Gastroesophageal sphincter (tissue), 4 donors: ENCODE data around the gene MAPK8IP3. TPM values are rescaled to one million over a fixed set of nuclear protein-coding genes. Genes with fewer than 3 reads are reported as not detected.

Experiments
- ATAC-seq: fragments of 150-250 bp; one replicate; pipeline ENCODE4 v1.9.1; 2016; ENCODE audit warnings: mild to moderate bottlenecking, moderate library complexity
- H3K27ac ChIP-seq, 4 donors: fragments of 200-600 bp; sonication (generic) in 3 of 4; 1 replicate in 3 of 4; 2 replicates in 1 of 4; pipeline ENCODE4 v1.5.1; 2016 to 2019
- H3K27me3 ChIP-seq: fragments of 200-600 bp; sonication (generic); one replicate; pipeline ENCODE4 v1.5.1; 2019
- H3K36me3 ChIP-seq, 2 donors: fragments of 200-600 bp; sonication (generic); one replicate each; pipeline ENCODE4 v1.5.1; 2019; ENCODE audit warnings: control low read depth in 1 of 2
- H3K4me1 ChIP-seq, 3 donors: fragments of 200-600 bp; sonication (generic); 1 replicate in 2 of 3; 2 replicates in 1 of 3; pipeline ENCODE4 v1.5.1; 2016 to 2019; ENCODE audit warnings: control low read depth in 2 of 3
- H3K4me3 ChIP-seq, 2 donors: fragments of 200-600 bp; sonication (generic); one replicate each; pipeline ENCODE4 v1.5.1; 2019; ENCODE audit warnings: mild to moderate bottlenecking in 1 of 2, moderate library complexity in 1 of 2
- H3K9me3 ChIP-seq, 3 donors: fragments of 200-600 bp; sonication (generic); one replicate each; pipeline ENCODE4 v1.5.1; 2017 to 2019; ENCODE audit warnings: control low read depth in 2 of 3
- CTCF ChIP-seq, 4 experiments: fragments of 200-600 bp in 2 of 4; fragments of 450-650 bp in 2 of 4; sonication (generic) in 1 of 4; IDR thresholded peaks; one replicate each; pipeline ENCODE4 v1.5.1; 2017 to 2019; ENCODE audit warnings: antibody characterized with exemption in 4 of 4, mild to moderate bottlenecking in 2 of 4, moderate library complexity in 2 of 4
- EP300 ChIP-seq: sonication (generic); formaldehyde crosslinking; IDR thresholded peaks from one replicate; pipeline ENCODE4 v1.6.1; 2017; ENCODE audit warnings: antibody characterized with exemption, mild to moderate bottlenecking
- POLR2A ChIP-seq, 2 donors: fragments of 450-650 bp; IDR thresholded peaks; one replicate each; pipeline ENCODE4 v1.6.1; 2017; ENCODE audit warnings: antibody characterized with exemption in 2 of 2, mild to moderate bottlenecking in 2 of 2, moderate library complexity in 1 of 2
- POLR2AphosphoS5 ChIP-seq: sonication (generic); formaldehyde crosslinking; IDR thresholded peaks from one replicate; pipeline ENCODE4 v1.6.1; 2017; ENCODE audit warnings: antibody characterized with exemption
- WGBS, 2 donors: methylation state at CpG; one replicate each; pipeline ENCODE4 v1.1.5; 2018; ENCODE audit warnings: low coverage in 1 of 2; 5-methylcytosine and 5-hydroxymethylcytosine counted together
- total RNA-seq, 4 donors: library from RNA; depleted of rRNA; stranded (reverse); fragments of >200 nt; gene quantifications; one replicate each; pipeline ENCODE4 v1.1.0, GENCODE V29; 2016

MAPK8IP3 gene
- total RNA-seq, 4 donors from 2014 or later = 12.0 to 66.8 (median 33.1) TPM

- ATAC-seq = no peak
- Histone ChIP-seq H3K9me3 (no peaks in the 10 kb centered on the region), H3K4me1 (no peaks in the 10 kb centered on the region), H3K4me3 (no peak overlapping the region), H3K27me3 (no peaks in the 10 kb centered on the region), H3K27ac (no peak overlapping the region), H3K36me3 (peaks cover 0 to 54% of the 10 kb centered on the region in 2 donors)
- TF ChIP-seq EP300 = no peak
- no peak for TF ChIP-seq POLR2A (IDR thresholded peaks at IDR 0.05)
- no peak for TF ChIP-seq POLR2AphosphoS5
- no peak for TF ChIP-seq CTCF (IDR thresholded peaks at IDR 0.05)
- WGBS, 2 donors = 91 to 100% methylated on average over 1 to 18 of the region's 22 CpGs
Measured at GRCh38 chr16:1734816-1735215, 28.8 kb downstream of the MAPK8IP3 start.

- Histone ChIP-seq H3K9me3 (no peaks in the 10 kb centered on the region), H3K4me1 (no peaks in the 10 kb centered on the region), H3K36me3 (peaks cover 0 to 50% of the 10 kb centered on the region in 2 donors), H3K27ac (no peak overlapping the region), H3K4me3 (no peak overlapping the region), H3K27me3 (no peaks in the 10 kb centered on the region)
- ATAC-seq = no peak
- WGBS, 2 donors = 92 to 95% methylated on average over 19 to 21 of the region's 33 CpGs
- no peak for TF ChIP-seq POLR2A (IDR thresholded peaks at IDR 0.05)
- TF ChIP-seq CTCF (IDR thresholded peaks at IDR 0.05) = no peak
- no peak for TF ChIP-seq EP300
- no peak for TF ChIP-seq POLR2AphosphoS5
Measured at GRCh38 chr16:1740234-1740633, 34.2 kb downstream of the MAPK8IP3 start.

DNA sequence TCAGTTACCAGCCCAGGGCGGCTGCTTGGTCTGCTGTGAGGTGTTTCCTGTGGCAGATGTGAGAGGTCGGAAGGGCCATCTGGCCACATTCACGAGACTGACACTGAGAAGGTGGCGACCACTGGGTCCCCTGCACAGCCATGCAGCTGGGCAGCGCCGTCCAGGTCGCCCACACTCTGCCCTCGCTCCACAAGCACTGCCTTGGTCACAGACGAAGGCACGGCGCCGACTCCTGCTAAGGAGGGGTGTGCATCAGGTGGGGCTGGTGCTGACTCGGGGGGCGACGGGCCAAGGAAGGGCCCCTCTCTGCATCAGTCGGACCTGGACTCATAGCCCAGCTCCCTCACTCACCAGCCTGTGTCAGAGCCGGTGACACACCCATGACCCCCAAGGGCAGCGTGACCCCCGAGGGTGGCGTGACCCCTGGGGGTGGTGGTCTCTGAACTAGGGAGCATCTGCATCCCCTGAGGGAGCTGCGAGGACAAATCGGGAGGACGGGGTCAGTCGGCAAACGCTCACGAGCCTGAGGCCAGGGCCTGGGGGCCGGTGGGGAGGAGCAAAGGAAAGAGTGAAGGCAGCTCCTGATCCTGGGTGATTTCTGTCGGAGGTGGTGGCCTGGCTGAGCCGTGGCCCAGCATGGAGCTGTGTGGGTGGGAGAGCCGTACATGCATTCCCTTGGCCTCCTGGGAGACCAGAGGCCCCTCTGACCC, 34.9 kb downstream of the MAPK8IP3 start:
- Histone ChIP-seq H3K4me1 (no peaks in the 10 kb centered on the region), H3K4me3 (no peak overlapping the region), H3K36me3 (peaks cover 0 to 56% of the 10 kb centered on the region in 2 donors), H3K9me3 (no peaks in the 10 kb centered on the region), H3K27ac (no peak overlapping the region), H3K27me3 (no peaks in the 10 kb centered on the region)
- ATAC-seq = no peak
- TF ChIP-seq POLR2A (IDR thresholded peaks at IDR 0.05) (no peak), CTCF (IDR thresholded peaks at IDR 0.05) (no peak), EP300 (no peak), POLR2AphosphoS5 (no peak)
- 91 to 93% methylated on average over 7 to 10 of the region's 30 CpGs for WGBS, 2 donors

GRCh38 chr16:1741553-1742165, 35.7 kb downstream of the MAPK8IP3 start:
- H3K4me1 ChIP-seq = no peaks in the 10 kb centered on the region
- no peaks in the 10 kb centered on the region for H3K9me3 ChIP-seq
- no peaks in the 10 kb centered on the region for H3K27me3 ChIP-seq
- H3K36me3 ChIP-seq = peaks cover 0 to 64% of the 10 kb centered on the region in 2 donors
- H3K27ac ChIP-seq = no peak overlapping the region
- WGBS, 2 donors = 100% methylated on average over 2 of the region's 19 CpGs; no CpG with 5 or more reads in 1 of the 2 donors
- no peak for ATAC-seq
- H3K4me3 ChIP-seq = no peak overlapping the region
- TF ChIP-seq POLR2A (IDR thresholded peaks at IDR 0.05) (no peak), POLR2AphosphoS5 (no peak), EP300 (no peak), CTCF (IDR thresholded peaks at IDR 0.05) (no peak)
